WTC11 (cell line): Measurements from ENCODE around the gene LARP4. TPM values are rescaled to one million over a fixed set of nuclear protein-coding genes. Genes with fewer than 3 reads are reported as not detected.
"Not testable (repeated sequence)": the region's sequence is repeated elsewhere in the genome, so short reads cannot be mapped to it uniquely, and the experiment has no call there.

Experiments
- ATAC-seq: fragments of 200-7000 bp; cut with Tn5 transposase; 2 replicates; pipeline ENCODE4 v1.10.0; 2021; ENCODE audit warnings: mild to moderate bottlenecking, moderate library complexity
- CTCF ChIA-PET: fragments of 300-600 bp; sonication (Branson Sonifier 250); formaldehyde crosslinking; loops from one replicate; lab custom pipeline; 2021; ENCODE audit warnings: antibody characterized with exemption; lab: Charles Lee
- POLR2A ChIA-PET: fragments of 350-600 bp; sonication (Branson Sonifier 250); formaldehyde crosslinking; loops from one replicate; lab custom pipeline; 2021; ENCODE audit warnings: antibody characterized with exemption; lab: Charles Lee
- DNase-seq: peaks from one replicate; pipeline ENCODE4 v3.0.0; 2021; ENCODE audit warnings: low spot score
- H3K27ac Mint-ChIP-seq: 2 replicates; pipeline ENCODE4 v1.8.0; 2021; ENCODE audit warnings: mixed read lengths
- H3K27me3 Mint-ChIP-seq: 2 replicates; pipeline ENCODE4 v1.8.0; 2021; ENCODE audit warnings: low read depth, mild to moderate bottlenecking, moderate library complexity, mixed read lengths
- H3K36me3 Mint-ChIP-seq: 2 replicates; pipeline ENCODE4 v1.8.0; 2021; ENCODE audit warnings: mixed read lengths
- H3K4me1 Mint-ChIP-seq: 2 replicates; pipeline ENCODE4 v1.8.0; 2022; ENCODE audit warnings: mixed read lengths
- H3K4me3 Mint-ChIP-seq: 2 replicates; pipeline ENCODE4 v1.8.0; 2021; ENCODE audit warnings: mild to moderate bottlenecking, moderate library complexity, mixed read lengths
- H3K9me3 Mint-ChIP-seq: 2 replicates; pipeline ENCODE4 v1.8.0; 2021; ENCODE audit warnings: mixed read lengths
- ARID4B ChIP-seq: sonication (generic); formaldehyde crosslinking; IDR thresholded peaks from 2 replicates; pipeline ENCODE4 v1.8.0; 2023; ENCODE audit warnings: missing genetic modification reagents, mild to moderate bottlenecking, borderline replicate concordance
- EMX1 ChIP-seq: fragments of 250-450 bp; sonication (Bioruptor Pico); IDR thresholded peaks from 2 replicates; pipeline ENCODE4 v1.8.0; 2021; ENCODE audit warnings: mild to moderate bottlenecking
- ESRRA ChIP-seq: sonication (generic); formaldehyde crosslinking; IDR thresholded peaks from 2 replicates; pipeline ENCODE4 v1.8.1; 2022; ENCODE audit warnings: mild to moderate bottlenecking, missing genetic modification reagents, borderline replicate concordance
- FOXJ3 ChIP-seq: sonication (generic); formaldehyde crosslinking; IDR thresholded peaks from 2 replicates; pipeline ENCODE4 v1.9.0; 2021; ENCODE audit warnings: missing genetic modification reagents, mild to moderate bottlenecking, borderline replicate concordance
- FOXP1 ChIP-seq: sonication (generic); formaldehyde crosslinking; IDR thresholded peaks from 2 replicates; pipeline ENCODE4 v1.8.0; 2022; ENCODE audit warnings: missing genetic modification reagents, mild to moderate bottlenecking, moderate library complexity, borderline replicate concordance
- FOXP4 ChIP-seq: sonication (generic); formaldehyde crosslinking; IDR thresholded peaks from 2 replicates; pipeline ENCODE4 v1.8.0; 2022; ENCODE audit warnings: mild to moderate bottlenecking, missing genetic modification reagents
- HMGXB4 ChIP-seq: sonication (generic); formaldehyde crosslinking; IDR thresholded peaks from 2 replicates; pipeline ENCODE4 v1.8.1; 2023; ENCODE audit warnings: mild to moderate bottlenecking, moderate library complexity, missing genetic modification reagents
- IRF1 ChIP-seq: sonication (generic); formaldehyde crosslinking; IDR thresholded peaks from 2 replicates; pipeline ENCODE4 v1.8.0; 2023; ENCODE audit warnings: missing genetic modification reagents
- KAT7 ChIP-seq: sonication (generic); formaldehyde crosslinking; IDR thresholded peaks from 2 replicates; pipeline ENCODE4 v1.8.1; 2023; ENCODE audit warnings: missing genetic modification reagents, mild to moderate bottlenecking, borderline replicate concordance
- MYBL2 ChIP-seq: sonication (generic); formaldehyde crosslinking; IDR thresholded peaks from 2 replicates; pipeline ENCODE4 v1.8.1; 2023; ENCODE audit warnings: mild to moderate bottlenecking, moderate library complexity, missing genetic modification reagents
- NR2C2 ChIP-seq: sonication (generic); formaldehyde crosslinking; IDR thresholded peaks from 2 replicates; pipeline ENCODE4 v1.8.0; 2022; ENCODE audit warnings: mild to moderate bottlenecking, missing genetic modification reagents
- NR3C1 ChIP-seq: sonication (generic); formaldehyde crosslinking; conservative IDR thresholded peaks from 2 replicates; pipeline ENCODE4 v1.8.1; 2023; ENCODE audit warnings: low read depth, mild to moderate bottlenecking, missing genetic modification reagents
- OVOL2 ChIP-seq: fragments of 250-450 bp; sonication (Bioruptor Pico); IDR thresholded peaks from 2 replicates; pipeline ENCODE4 v1.9.0; 2021; ENCODE audit warnings: mild to moderate bottlenecking, borderline replicate concordance
- SP1 ChIP-seq: sonication (generic); formaldehyde crosslinking; conservative IDR thresholded peaks from 2 replicates; pipeline ENCODE4 v1.8.1; 2022; ENCODE audit warnings: missing genetic modification reagents
- TCF7 ChIP-seq: sonication (generic); formaldehyde crosslinking; IDR thresholded peaks from 2 replicates; pipeline ENCODE4 v1.8.0; 2022; ENCODE audit warnings: mild to moderate bottlenecking, low read depth, missing genetic modification reagents, moderate library complexity
- ZMAT4 ChIP-seq: fragments of 250-450 bp; sonication (Bioruptor Pico); IDR thresholded peaks from 2 replicates; pipeline ENCODE4 v1.9.0; 2021; ENCODE audit warnings: mild to moderate bottlenecking
- ZNF263 ChIP-seq: sonication (generic); formaldehyde crosslinking; IDR thresholded peaks from 2 replicates; pipeline ENCODE4 v1.8.1; 2022; ENCODE audit warnings: low read depth, mild to moderate bottlenecking, moderate library complexity, missing genetic modification reagents
- ZNF281 ChIP-seq: sonication (generic); formaldehyde crosslinking; IDR thresholded peaks from 2 replicates; pipeline ENCODE4 v1.8.0; 2023; ENCODE audit warnings: mild to moderate bottlenecking, missing genetic modification reagents
- ZNF396 ChIP-seq: fragments of 250-450 bp; sonication (Bioruptor Pico); IDR thresholded peaks from 2 replicates; pipeline ENCODE4 v1.8.0; 2021; ENCODE audit warnings: mild to moderate bottlenecking, moderate library complexity, borderline replicate concordance
- total RNA-seq: library from RNA; stranded (reverse); gene quantifications from 3 replicates; pipeline ENCODE4 v1.2.3, GENCODE V29; 2021

LARP4 gene
- total RNA-seq, 1 experiment from 2014 or later = 73.9 TPM

- CTCF ChIA-PET = no interaction called here
- no peak overlapping the region for H3K27ac Mint-ChIP-seq
- no peaks in the 10 kb centered on the region for H3K4me1 Mint-ChIP-seq
Measured at GRCh38 chr12:50363141-50363540, 37.5 kb upstream of the LARP4 start.

GRCh38 chr12:50365709-50366406 is 34.8 kb upstream of the LARP4 start:
- no peak for TF ChIP-seq KAT7 (CRISPR knock-in tag)
- no peak for TF ChIP-seq FOXP4 (CRISPR knock-in tag)
- TF ChIP-seq NR3C1 (CRISPR knock-in tag) = no peak
- TF ChIP-seq IRF1 (CRISPR knock-in tag) = no peak
- TF ChIP-seq FOXP1 (CRISPR knock-in tag) = no peak
- no peak for TF ChIP-seq NR2C2 (CRISPR knock-in tag)
- TF ChIP-seq SP1 (CRISPR knock-in tag) = no peak
- TF ChIP-seq ZNF281 = no peak
- TF ChIP-seq MYBL2 (CRISPR knock-in tag) = no peak
- no peak for TF ChIP-seq ZNF263 (CRISPR knock-in tag)
- TF ChIP-seq ZMAT4 (CRISPR knock-in tag) = no peak
- TF ChIP-seq FOXJ3 = no peak
- no peak for TF ChIP-seq HMGXB4 (CRISPR knock-in tag)
- TF ChIP-seq TCF7 = no peak
- TF ChIP-seq ZNF396 (CRISPR knock-in tag) = no peak
- no peak for TF ChIP-seq EMX1 (CRISPR knock-in tag)
- no peak for TF ChIP-seq ARID4B (CRISPR knock-in tag)
- no peak for TF ChIP-seq OVOL2 (CRISPR knock-in tag)
- Mint-ChIP-seq H3K27ac (no peak overlapping the region), H3K36me3 (no peaks in the 10 kb centered on the region), H3K4me1 (no peaks in the 10 kb centered on the region), H3K27me3 (no peaks in the 10 kb centered on the region), H3K9me3 (no peaks in the 10 kb centered on the region), H3K4me3 (no peak overlapping the region)
- ATAC-seq = no peak
- ChIA-PET POLR2A (no interaction called here), CTCF (no interaction called here)
- DNase-seq = no peak

More at GRCh38 chr12:50363141-50363540, 37.5 kb upstream of the LARP4 start:
- no peak for ATAC-seq
- TF ChIP-seq ESRRA = no peak
- TF ChIP-seq, all 79 proteins: peak for 0
- no peak overlapping the region for H3K4me3 Mint-ChIP-seq
- H3K36me3 Mint-ChIP-seq = no peaks in the 10 kb centered on the region
- H3K27me3 Mint-ChIP-seq = no peaks in the 10 kb centered on the region
- no peak for DNase-seq
- POLR2A ChIA-PET = no interaction called here
- H3K9me3 Mint-ChIP-seq = no peaks in the 10 kb centered on the region

- POLR2A ChIA-PET, H3K27ac Mint-ChIP-seq, H3K36me3 Mint-ChIP-seq, H3K4me1 Mint-ChIP-seq, CTCF ChIA-PET, H3K27me3 Mint-ChIP-seq, DNase-seq, H3K9me3 Mint-ChIP-seq, H3K4me3 Mint-ChIP-seq, ATAC-seq: not testable (repeated sequence)
Measured at GRCh38 chr12:50370672-50371071, 30.0 kb upstream of the LARP4 start.
